GM12878 (cell line): Measurements from ENCODE around the gene DDAH1. TPM values are rescaled to one million over a fixed set of nuclear protein-coding genes. Genes with fewer than 3 reads are reported as not detected.

Experiments used
- ATAC-seq: fragments of 200-7000 bp; cut with Tn5 transposase; 3 replicates; pipeline ENCODE4 v1.9.1; 2020; ENCODE audit warnings: mild to moderate bottlenecking, moderate library complexity
- BruUV-seq: library from RNA; stranded (reverse); fragments of 400-500 nt; replicated peaks from 2 replicates; lab custom pipeline; 2021; lab: Mats Ljungman, UMichigan
- CTCF ChIA-PET: fragments of 300-600 bp; sonication (Branson Sonifier 250); formaldehyde crosslinking; extraction: SDS; loops from one replicate; lab custom pipeline; 2021; ENCODE audit warnings: inconsistent platforms; lab: Yijun Ruan, JAX
- POLR2A ChIA-PET: fragments of 350-600 bp; formaldehyde crosslinking; extraction: SDS; loops from one replicate; lab custom pipeline; 2021; ENCODE audit warnings: inconsistent platforms; lab: Charles Lee
- RAD21 ChIA-PET: fragments of 300-600 bp; sonication (Branson Sonifier 250); formaldehyde crosslinking; loops from one replicate; lab custom pipeline; 2023; ENCODE audit warnings: antibody characterized with exemption; ENCODE audit not compliant: unreplicated experiment; lab: Charles Lee
- SMC1A ChIA-PET: fragments of 300-600 bp; sonication (Branson Sonifier 250); formaldehyde crosslinking; loops from one replicate; lab custom pipeline; 2023; ENCODE audit not compliant: unreplicated experiment, uncharacterized antibody; lab: Charles Lee
- DNase-seq: peaks from one replicate; pipeline ENCODE4 v3.0.0-alpha.2; 2011; ENCODE audit warnings: low read depth, low spot score
- FAIRE-seq: peaks from 3 replicates; lab custom pipeline; 2011; peaks lifted over from hg19 to GRCh38; lab: Jason Lieb, UNC
- H2AFZ ChIP-seq: 2 replicates; pipeline ENCODE4 v1.6.0; 2011; ENCODE audit warnings: low read depth, low read length, control low read depth; ENCODE audit not compliant: control insufficient read depth
- H3K27ac ChIP-seq: 2 replicates; pipeline ENCODE4 v1.5.1; 2011; ENCODE audit warnings: control low read depth; ENCODE audit not compliant: control insufficient read depth, insufficient read depth
- H3K27me3 ChIP-seq, 2 experiments: replicated peaks in 1 of 2; 2 replicates each; pipeline versions ENCODE4 v1.6.0 to v1.6.1; 2011; ENCODE audit warnings: low read length in 1 of 2; ENCODE audit not compliant: control insufficient read depth in 2 of 2, insufficient read depth in 2 of 2
- H3K36me3 ChIP-seq, 2 experiments: 2 replicates each; pipeline ENCODE4 v1.5.1; 2011; ENCODE audit warnings: low read length in 1 of 2; ENCODE audit not compliant: control insufficient read depth in 2 of 2, insufficient read depth in 2 of 2
- H3K4me1 ChIP-seq: 2 replicates; pipeline ENCODE4 v1.6.1; 2011; ENCODE audit warnings: mild to moderate bottlenecking, low read length, moderate library complexity, mixed read lengths; ENCODE audit not compliant: control insufficient read depth, insufficient read depth
- H3K4me2 ChIP-seq: 2 replicates; pipeline ENCODE4 v1.6.0; 2011; ENCODE audit warnings: control low read depth; ENCODE audit not compliant: control insufficient read depth, insufficient read depth
- H3K4me3 ChIP-seq: fragments of 200-600 bp; sonication (generic); 2 replicates; pipeline ENCODE4 v1.5.1; 2016
- H3K79me2 ChIP-seq: 2 replicates; pipeline ENCODE4 v1.6.0; 2011; ENCODE audit warnings: low read length; ENCODE audit not compliant: control insufficient read depth, insufficient read depth
- H3K9ac ChIP-seq: 2 replicates; pipeline ENCODE4 v1.8.0; 2011; ENCODE audit warnings: low read length, control low read depth, mixed read lengths; ENCODE audit not compliant: control insufficient read depth, insufficient read depth
- H3K9me3 ChIP-seq: replicated peaks from 3 replicates; pipeline ENCODE4 v1.5.1; 2011; ENCODE audit warnings: mild to moderate bottlenecking, low read length; ENCODE audit not compliant: control insufficient read depth, insufficient read depth
- H4K20me1 ChIP-seq: 2 replicates; pipeline ENCODE4 v1.6.0; 2011; ENCODE audit not compliant: control insufficient read depth, insufficient read depth
- FOS ChIP-seq: IDR thresholded peaks from 3 replicates; pipeline ENCODE4 v1.6.1; 2011; ENCODE audit warnings: borderline replicate concordance; ENCODE audit not compliant: insufficient read length; ENCODE audit errors: extremely low read depth
- HDAC2 ChIP-seq: fragments of 200-600 bp; sonication (generic); IDR thresholded peaks from 2 replicates; pipeline ENCODE4 v1.6.1; 2017
- IKZF1 ChIP-seq: fragments of 450-650 bp; conservative IDR thresholded peaks from 2 replicates; pipeline ENCODE4 v1.6.1; 2017; ENCODE audit warnings: antibody characterized with exemption, mild to moderate bottlenecking
- IKZF2 ChIP-seq, 2 experiments: fragments of 450-650 bp; IDR thresholded peaks; 2 replicates each; pipeline ENCODE4 v1.6.1; 2017; ENCODE audit warnings: mild to moderate bottlenecking in 2 of 2, moderate library complexity in 2 of 2
- JUNB ChIP-seq: IDR thresholded peaks from 2 replicates; pipeline ENCODE4 v1.6.1; 2016; ENCODE audit warnings: antibody characterized with exemption, mild to moderate bottlenecking
- NR2C1 ChIP-seq: fragments of 450-650 bp; IDR thresholded peaks from 2 replicates; pipeline ENCODE4 v1.6.1; 2017; ENCODE audit warnings: antibody characterized with exemption, mild to moderate bottlenecking, moderate library complexity
- NR2C2 ChIP-seq: IDR thresholded peaks from 2 replicates; pipeline ENCODE4 v1.6.1; 2011; ENCODE audit warnings: borderline replicate concordance, low read depth; ENCODE audit not compliant: control insufficient read depth, insufficient read length
- NRF1 ChIP-seq: conservative IDR thresholded peaks from 2 replicates; pipeline ENCODE4 v1.6.1; 2011; ENCODE audit warnings: mild to moderate bottlenecking, low read depth, low read length, improper control_type of control experiment
- PAX8 ChIP-seq: fragments of 450-650 bp; IDR thresholded peaks from 2 replicates; pipeline ENCODE4 v1.6.1; 2017; ENCODE audit warnings: mild to moderate bottlenecking, moderate library complexity
- SP1 ChIP-seq: IDR thresholded peaks from one replicate; pipeline ENCODE4 v1.6.1; 2011; ENCODE audit warnings: low read depth, low read length
- SRF ChIP-seq, 2 experiments: IDR thresholded peaks; 2 replicates each; pipeline ENCODE4 v1.6.1; 2011; ENCODE audit warnings: low read depth in 2 of 2, low read length in 2 of 2, mild to moderate bottlenecking in 1 of 2, moderate library complexity in 1 of 2
- STAT1 ChIP-seq: fragments of 450-650 bp; conservative IDR thresholded peaks from 2 replicates; pipeline ENCODE4 v1.6.1; 2014; ENCODE audit warnings: antibody characterized with exemption, mild to moderate bottlenecking
- TCF3 ChIP-seq: IDR thresholded peaks from 2 replicates; pipeline ENCODE4 v1.6.1; 2012; ENCODE audit warnings: low read depth, mild to moderate bottlenecking, low read length, borderline replicate concordance; ENCODE audit not compliant: insufficient read depth
- TCF7 ChIP-seq: IDR thresholded peaks from 2 replicates; pipeline ENCODE4 v1.6.1; 2014; ENCODE audit warnings: antibody characterized with exemption, borderline replicate concordance
- WRNIP1 ChIP-seq: IDR thresholded peaks from 2 replicates; pipeline ENCODE4 v1.6.1; 2011; ENCODE audit warnings: low read depth, low read length, improper control_type of control experiment, borderline replicate concordance
- ZBED1 ChIP-seq: IDR thresholded peaks from 2 replicates; pipeline ENCODE4 v1.6.1; 2016; ENCODE audit warnings: borderline replicate concordance
- in situ Hi-C: fragments of 300-500 bp; cut with MboI; formaldehyde crosslinking; loops from 9 replicates; pipeline ENCODE4 v1.14.3; 2018; ENCODE audit warnings: mixed read lengths
- intact Hi-C: fragments of 100-400 bp; cut with micrococcal nuclease; formaldehyde crosslinking; loops from one replicate; pipeline ENCODE4 v1.14.2; 2022; ENCODE audit not compliant: unreplicated experiment
- polyA plus RNA-seq, 11 experiments: library from polyadenylated mRNA; depleted of rRNA in 4 of 11; unstranded in 6 of 11; stranded (reverse) in 5 of 11; fragments of >200 nt; fragmentation: Nextera tagmentation in 4 of 11; fragmentation: Illumina TruSeq in 1 of 11; extraction: Ambion mirVana in 4 of 11; extraction: Trizol in 1 of 11; gene quantifications; 1 replicate in 1 of 11; 2 replicates in 10 of 11; pipeline versions ENCODE4 v1.2.1 to v1.2.3, GENCODE V29; 2011 to 2016; ENCODE audit warnings: inconsistent platforms in 2 of 11, missing spikeins in 2 of 11, low read depth in 1 of 11
- total RNA-seq, 4 experiments: library from RNA; depleted of rRNA in 3 of 4; stranded (reverse); fragments of >200 nt in 3 of 4; fragmentation: Illumina TruSeq in 1 of 4; extraction: Trizol in 1 of 4; gene quantifications; 2 replicates each; pipeline versions ENCODE4 v1.2.1 to v1.2.3, GENCODE V29; 2013 to 2021
- TF ChIP-seq, protein P1 (sequence below): fragments of 450-650 bp; formaldehyde crosslinking; IDR thresholded peaks from 2 replicates; pipeline ENCODE4 v1.4.0; 2022; ENCODE audit warnings: mild to moderate bottlenecking, moderate library complexity
- TF ChIP-seq, protein P2 (sequence below): fragments of 450-650 bp; IDR thresholded peaks from 2 replicates; pipeline ENCODE4 v1.6.1; 2017; ENCODE audit warnings: mild to moderate bottlenecking, low read depth, inconsistent platforms; ENCODE audit not compliant: poor library complexity, severe bottlenecking

DDAH1 gene
- total and polyA plus RNA-seq, 10 of the 15 experiments (the other 5 are each of a cell fraction or from before 2014, with no cell fraction given), result 0.07 to 0.88 (median 0.27) TPM; not detected in 6

DNA sequence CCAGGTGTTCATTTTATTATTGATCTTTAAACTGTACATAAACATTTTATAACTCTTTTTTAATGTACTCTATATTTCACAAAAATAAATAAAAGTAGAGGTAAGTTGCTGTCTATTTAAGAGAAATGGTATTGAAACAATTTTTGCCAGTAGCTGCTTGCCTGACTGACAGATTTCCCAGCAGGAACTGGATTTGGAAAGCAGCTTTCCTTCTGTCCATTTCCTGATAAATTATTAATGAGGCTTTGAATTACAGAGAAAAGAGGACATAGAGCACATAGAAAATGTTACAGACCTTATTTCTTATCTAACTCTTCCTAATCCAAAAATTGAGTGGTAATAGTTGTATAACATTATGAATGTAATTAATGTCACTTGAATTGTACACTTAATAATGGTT is 108.8 kb downstream of the DDAH1 start:
- Histone ChIP-seq H3K36me3 (no peaks in the 10 kb centered on the region), H2AFZ (no peak overlapping the region), H3K9ac (no peak overlapping the region), H3K27ac (no peak overlapping the region), H3K79me2 (no peaks in the 10 kb centered on the region), H4K20me1 (no peaks in the 10 kb centered on the region), H3K9me3 (no peaks in the 10 kb centered on the region), H3K4me1 (no peaks in the 10 kb centered on the region), H3K27me3 (no peaks in the 10 kb centered on the region), H3K4me3 (no peak overlapping the region), H3K4me2 (no peak overlapping the region)
- ChIA-PET POLR2A (no interaction called here), SMC1A (no interaction called here), RAD21 (no interaction called here), CTCF (no interaction called here)
- TF ChIP-seq TCF3, result no peak
- TF ChIP-seq, protein P1, sequence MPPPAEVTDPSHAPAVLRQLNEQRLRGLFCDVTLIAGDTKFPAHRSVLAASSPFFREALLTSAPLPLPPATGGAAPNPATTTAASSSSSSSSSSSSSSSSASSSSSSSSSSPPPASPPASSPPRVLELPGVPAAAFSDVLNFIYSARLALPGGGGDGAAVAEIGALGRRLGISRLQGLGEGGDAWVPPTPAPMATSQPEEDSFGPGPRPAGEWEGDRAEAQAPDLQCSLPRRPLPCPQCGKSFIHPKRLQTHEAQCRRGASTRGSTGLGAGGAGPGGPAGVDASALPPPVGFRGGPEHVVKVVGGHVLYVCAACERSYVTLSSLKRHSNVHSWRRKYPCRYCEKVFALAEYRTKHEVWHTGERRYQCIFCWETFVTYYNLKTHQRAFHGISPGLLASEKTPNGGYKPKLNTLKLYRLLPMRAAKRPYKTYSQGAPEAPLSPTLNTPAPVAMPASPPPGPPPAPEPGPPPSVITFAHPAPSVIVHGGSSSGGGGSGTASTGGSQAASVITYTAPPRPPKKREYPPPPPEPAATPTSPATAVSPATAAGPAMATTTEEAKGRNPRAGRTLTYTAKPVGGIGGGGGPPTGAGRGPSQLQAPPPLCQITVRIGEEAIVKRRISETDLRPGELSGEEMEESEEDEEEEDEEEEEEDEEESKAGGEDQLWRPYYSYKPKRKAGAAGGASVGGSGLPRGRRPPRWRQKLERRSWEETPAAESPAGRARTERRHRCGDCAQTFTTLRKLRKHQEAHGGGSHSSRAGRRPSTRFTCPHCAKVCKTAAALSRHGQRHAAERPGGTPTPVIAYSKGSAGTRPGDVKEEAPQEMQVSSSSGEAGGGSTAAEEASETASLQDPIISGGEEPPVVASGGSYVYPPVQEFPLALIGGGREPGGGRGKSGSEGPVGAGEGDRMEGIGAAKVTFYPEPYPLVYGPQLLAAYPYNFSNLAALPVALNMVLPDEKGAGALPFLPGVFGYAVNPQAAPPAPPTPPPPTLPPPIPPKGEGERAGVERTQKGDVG (CRISPR knock-in tag), result no peak
- no peak for TF ChIP-seq NR2C2
- no peak for TF ChIP-seq HDAC2
- TF ChIP-seq FOS, result no peak
- TF ChIP-seq STAT1, result no peak
- no peak for TF ChIP-seq PAX8
- no peak for TF ChIP-seq ZBED1
- TF ChIP-seq NR2C1, result no peak
- TF ChIP-seq WRNIP1, result no peak
- TF ChIP-seq SP1, result no peak
- TF ChIP-seq TCF7, result no peak
- TF ChIP-seq JUNB, result no peak
- TF ChIP-seq IKZF1, result no peak
- no peak for TF ChIP-seq SRF (IDR thresholded peaks at IDR 0.05; ENCODE audit: low read depth in 2 of 2, low read length in 2 of 2)
- no peak for TF ChIP-seq NRF1
- TF ChIP-seq, protein P2, sequence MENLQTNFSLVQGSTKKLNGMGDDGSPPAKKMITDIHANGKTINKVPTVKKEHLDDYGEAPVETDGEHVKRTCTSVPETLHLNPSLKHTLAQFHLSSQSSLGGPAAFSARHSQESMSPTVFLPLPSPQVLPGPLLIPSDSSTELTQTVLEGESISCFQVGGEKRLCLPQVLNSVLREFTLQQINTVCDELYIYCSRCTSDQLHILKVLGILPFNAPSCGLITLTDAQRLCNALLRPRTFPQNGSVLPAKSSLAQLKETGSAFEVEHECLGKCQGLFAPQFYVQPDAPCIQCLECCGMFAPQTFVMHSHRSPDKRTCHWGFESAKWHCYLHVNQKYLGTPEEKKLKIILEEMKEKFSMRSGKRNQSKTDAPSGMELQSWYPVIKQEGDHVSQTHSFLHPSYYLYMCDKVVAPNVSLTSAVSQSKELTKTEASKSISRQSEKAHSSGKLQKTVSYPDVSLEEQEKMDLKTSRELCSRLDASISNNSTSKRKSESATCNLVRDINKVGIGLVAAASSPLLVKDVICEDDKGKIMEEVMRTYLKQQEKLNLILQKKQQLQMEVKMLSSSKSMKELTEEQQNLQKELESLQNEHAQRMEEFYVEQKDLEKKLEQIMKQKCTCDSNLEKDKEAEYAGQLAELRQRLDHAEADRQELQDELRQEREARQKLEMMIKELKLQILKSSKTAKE, result no peak
- no peak for TF ChIP-seq IKZF2 (IDR thresholded peaks at IDR 0.05)
- intact Hi-C loops, result no loop called here
- ATAC-seq (no peak), FAIRE-seq (no peak), DNase-seq (no peak)
- no TSS peak for BruUV-seq
- in situ Hi-C loops, result no loop called here
